GM12878 (cell line): Measurements from ENCODE around the gene KCNK4. TPM values are rescaled to one million over a fixed set of nuclear protein-coding genes. Genes with fewer than 3 reads are reported as not detected.

Experiments used
- DPF2 ChIP-seq: fragments of 450-650 bp; IDR thresholded peaks from 2 replicates; pipeline ENCODE4 v1.6.1; 2017; ENCODE audit warnings: mild to moderate bottlenecking
- EGR1 ChIP-seq, 2 experiments: IDR thresholded peaks; 1 replicate in 1 of 2; 2 replicates in 1 of 2; pipeline ENCODE4 v1.6.1; 2011 to 2012; ENCODE audit warnings: low read depth in 2 of 2, low read length in 2 of 2, borderline replicate concordance in 1 of 2, mild to moderate bottlenecking in 1 of 2, moderate library complexity in 1 of 2
- HDAC2 ChIP-seq: fragments of 200-600 bp; sonication (generic); IDR thresholded peaks from 2 replicates; pipeline ENCODE4 v1.6.1; 2017
- NFYB ChIP-seq: IDR thresholded peaks from 2 replicates; pipeline ENCODE4 v1.6.1; 2011; ENCODE audit warnings: low read depth, mild to moderate bottlenecking, low read length, improper control_type of control experiment, moderate library complexity; ENCODE audit not compliant: insufficient read depth
- RAD21 ChIP-seq: IDR thresholded peaks from 2 replicates; pipeline ENCODE4 v1.6.1; 2011; ENCODE audit warnings: mild to moderate bottlenecking, low read depth, low read length, moderate library complexity; ENCODE audit not compliant: insufficient read depth
- RCOR1 ChIP-seq: conservative IDR thresholded peaks from 2 replicates; pipeline ENCODE4 v1.6.1; 2012; ENCODE audit warnings: low read depth, low read length, improper control_type of control experiment
- SMAD5 ChIP-seq: IDR thresholded peaks from 2 replicates; pipeline ENCODE4 v1.6.1; 2016; ENCODE audit warnings: antibody characterized with exemption, low read depth
- ZSCAN29 ChIP-seq: fragments of 450-650 bp; IDR thresholded peaks from 2 replicates; pipeline ENCODE4 v1.6.1; 2017; ENCODE audit warnings: mild to moderate bottlenecking, moderate library complexity
- polyA plus RNA-seq, 11 experiments: library from polyadenylated mRNA; depleted of rRNA in 4 of 11; unstranded in 6 of 11; stranded (reverse) in 5 of 11; fragments of >200 nt; fragmentation: Nextera tagmentation in 4 of 11; fragmentation: Illumina TruSeq in 1 of 11; extraction: Ambion mirVana in 4 of 11; extraction: Trizol in 1 of 11; gene quantifications; 1 replicate in 1 of 11; 2 replicates in 10 of 11; pipeline versions ENCODE4 v1.2.1 to v1.2.3, GENCODE V29; 2011 to 2016; ENCODE audit warnings: inconsistent platforms in 2 of 11, missing spikeins in 2 of 11, low read depth in 1 of 11
- total RNA-seq, 4 experiments: library from RNA; depleted of rRNA in 3 of 4; stranded (reverse); fragments of >200 nt in 3 of 4; fragmentation: Illumina TruSeq in 1 of 4; extraction: Trizol in 1 of 4; gene quantifications; 2 replicates each; pipeline versions ENCODE4 v1.2.1 to v1.2.3, GENCODE V29; 2013 to 2021
- TF ChIP-seq, protein P1 (sequence below): IDR thresholded peaks from 2 replicates; pipeline ENCODE4 v1.6.1; 2011; ENCODE audit warnings: borderline replicate concordance, low read depth, mild to moderate bottlenecking, moderate library complexity, mixed read lengths, low read length; ENCODE audit not compliant: insufficient read depth; ENCODE audit errors: extremely low read length
- TF ChIP-seq, protein P2 (sequence below): fragments of 450-650 bp; IDR thresholded peaks from 2 replicates; pipeline ENCODE4 v1.6.1; 2014; ENCODE audit warnings: mild to moderate bottlenecking
- TF ChIP-seq, protein P3 (sequence below): IDR thresholded peaks from 2 replicates; pipeline ENCODE4 v1.6.1; 2011; ENCODE audit warnings: borderline replicate concordance, low read depth, mild to moderate bottlenecking, moderate library complexity, low read length; ENCODE audit not compliant: insufficient read depth, poor library complexity, severe bottlenecking
- TF ChIP-seq, protein P4 (sequence below): fragments of 450-650 bp; IDR thresholded peaks from 2 replicates; pipeline ENCODE4 v1.6.1; 2016; ENCODE audit warnings: mild to moderate bottlenecking
- TF ChIP-seq, protein P5 (sequence below): fragments of 450-650 bp; formaldehyde crosslinking; IDR thresholded peaks from 2 replicates; pipeline ENCODE4 v1.4.0; 2022; ENCODE audit warnings: mild to moderate bottlenecking, moderate library complexity
- TF ChIP-seq, protein P6 (sequence below), 3 experiments: IDR thresholded peaks in 2 of 3; conservative IDR thresholded peaks in 1 of 3; 2 replicates each; pipeline ENCODE4 v1.5.1; 2011; ENCODE audit warnings: low read depth in 3 of 3, low read length in 3 of 3, mild to moderate bottlenecking in 3 of 3, control low read depth in 2 of 3, moderate library complexity in 2 of 3, inconsistent platforms in 1 of 3, mixed read lengths in 1 of 3; ENCODE audit not compliant: control insufficient read depth in 2 of 3, insufficient read depth in 1 of 3; ENCODE audit errors: extremely low read depth in 1 of 3
- TF ChIP-seq, protein P7 (sequence below): IDR thresholded peaks from 2 replicates; pipeline ENCODE4 v1.6.1; 2011; ENCODE audit warnings: low read depth, low read length, improper control_type of control experiment, borderline replicate concordance

The KCNK4 gene
- total and polyA plus RNA-seq, 10 of the 15 experiments (the other 5 are each of a cell fraction or from before 2014, with no cell fraction given): 0.04 TPM; not detected in 9

DNA sequence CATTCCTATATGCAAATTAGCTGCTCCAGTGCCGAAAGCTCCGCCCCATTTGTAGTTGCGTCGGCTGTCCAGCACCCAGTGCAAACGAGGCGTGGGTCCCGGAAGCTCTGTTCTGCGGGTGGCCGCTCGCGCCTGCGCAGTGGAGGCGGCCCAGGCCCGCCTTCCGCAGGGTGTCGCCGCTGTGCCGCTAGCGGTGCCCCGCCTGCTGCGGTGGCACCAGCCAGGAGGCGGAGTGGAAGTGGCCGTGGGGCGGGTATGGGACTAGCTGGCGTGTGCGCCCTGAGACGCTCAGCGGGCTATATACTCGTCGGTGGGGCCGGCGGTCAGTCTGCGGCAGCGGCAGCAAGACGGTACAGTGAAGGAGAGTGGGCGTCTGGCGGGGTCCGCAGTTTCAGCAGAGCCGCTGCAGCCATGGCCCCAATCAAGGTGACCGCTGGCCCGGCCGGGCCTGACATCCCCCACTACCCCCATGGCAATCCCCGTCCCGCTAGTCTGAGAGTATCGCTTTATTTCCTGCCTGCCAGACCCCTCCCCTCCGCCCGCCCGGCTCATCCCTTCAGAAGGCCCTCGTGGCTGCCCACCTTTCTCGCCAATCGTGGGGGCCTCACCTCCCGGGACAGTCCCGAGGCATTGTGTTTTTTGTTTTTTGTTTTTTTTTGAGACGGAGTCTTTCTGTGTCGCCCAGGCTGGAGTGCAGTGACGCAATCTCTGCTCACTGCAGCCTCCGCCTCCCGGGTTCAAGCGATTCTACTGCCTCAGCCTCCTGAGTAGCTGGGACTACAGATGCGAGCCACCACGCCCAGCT lies 27.1 kb downstream of the KCNK4 start, which contains the start of gene PRDX5 (continued):
- TF ChIP-seq, protein P1, sequence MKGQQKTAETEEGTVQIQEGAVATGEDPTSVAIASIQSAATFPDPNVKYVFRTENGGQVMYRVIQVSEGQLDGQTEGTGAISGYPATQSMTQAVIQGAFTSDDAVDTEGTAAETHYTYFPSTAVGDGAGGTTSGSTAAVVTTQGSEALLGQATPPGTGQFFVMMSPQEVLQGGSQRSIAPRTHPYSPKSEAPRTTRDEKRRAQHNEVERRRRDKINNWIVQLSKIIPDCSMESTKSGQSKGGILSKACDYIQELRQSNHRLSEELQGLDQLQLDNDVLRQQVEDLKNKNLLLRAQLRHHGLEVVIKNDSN: no peak
- peak; percentile 77; the same call in 1 of the 2 replicates for TF ChIP-seq DPF2
- no peak for TF ChIP-seq EGR1 (IDR thresholded peaks at IDR 0.05; ENCODE audit: borderline replicate concordance in 1 of 2, low read depth in 2 of 2, low read length in 2 of 2)
- TF ChIP-seq, protein P2, sequence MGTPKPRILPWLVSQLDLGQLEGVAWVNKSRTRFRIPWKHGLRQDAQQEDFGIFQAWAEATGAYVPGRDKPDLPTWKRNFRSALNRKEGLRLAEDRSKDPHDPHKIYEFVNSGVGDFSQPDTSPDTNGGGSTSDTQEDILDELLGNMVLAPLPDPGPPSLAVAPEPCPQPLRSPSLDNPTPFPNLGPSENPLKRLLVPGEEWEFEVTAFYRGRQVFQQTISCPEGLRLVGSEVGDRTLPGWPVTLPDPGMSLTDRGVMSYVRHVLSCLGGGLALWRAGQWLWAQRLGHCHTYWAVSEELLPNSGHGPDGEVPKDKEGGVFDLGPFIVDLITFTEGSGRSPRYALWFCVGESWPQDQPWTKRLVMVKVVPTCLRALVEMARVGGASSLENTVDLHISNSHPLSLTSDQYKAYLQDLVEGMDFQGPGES: peak; percentile 26; the same call in 1 of the 2 replicates
- TF ChIP-seq, protein P3, sequence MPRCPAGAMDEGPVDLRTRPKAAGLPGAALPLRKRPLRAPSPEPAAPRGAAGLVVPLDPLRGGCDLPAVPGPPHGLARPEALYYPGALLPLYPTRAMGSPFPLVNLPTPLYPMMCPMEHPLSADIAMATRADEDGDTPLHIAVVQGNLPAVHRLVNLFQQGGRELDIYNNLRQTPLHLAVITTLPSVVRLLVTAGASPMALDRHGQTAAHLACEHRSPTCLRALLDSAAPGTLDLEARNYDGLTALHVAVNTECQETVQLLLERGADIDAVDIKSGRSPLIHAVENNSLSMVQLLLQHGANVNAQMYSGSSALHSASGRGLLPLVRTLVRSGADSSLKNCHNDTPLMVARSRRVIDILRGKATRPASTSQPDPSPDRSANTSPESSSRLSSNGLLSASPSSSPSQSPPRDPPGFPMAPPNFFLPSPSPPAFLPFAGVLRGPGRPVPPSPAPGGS: peak; percentile 37
- TF ChIP-seq RCOR1: no peak
- TF ChIP-seq, protein P4, sequence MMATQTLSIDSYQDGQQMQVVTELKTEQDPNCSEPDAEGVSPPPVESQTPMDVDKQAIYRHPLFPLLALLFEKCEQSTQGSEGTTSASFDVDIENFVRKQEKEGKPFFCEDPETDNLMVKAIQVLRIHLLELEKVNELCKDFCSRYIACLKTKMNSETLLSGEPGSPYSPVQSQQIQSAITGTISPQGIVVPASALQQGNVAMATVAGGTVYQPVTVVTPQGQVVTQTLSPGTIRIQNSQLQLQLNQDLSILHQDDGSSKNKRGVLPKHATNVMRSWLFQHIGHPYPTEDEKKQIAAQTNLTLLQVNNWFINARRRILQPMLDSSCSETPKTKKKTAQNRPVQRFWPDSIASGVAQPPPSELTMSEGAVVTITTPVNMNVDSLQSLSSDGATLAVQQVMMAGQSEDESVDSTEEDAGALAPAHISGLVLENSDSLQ: no peak; the same call in 1 of the 2 replicates
- TF ChIP-seq, protein P5, sequence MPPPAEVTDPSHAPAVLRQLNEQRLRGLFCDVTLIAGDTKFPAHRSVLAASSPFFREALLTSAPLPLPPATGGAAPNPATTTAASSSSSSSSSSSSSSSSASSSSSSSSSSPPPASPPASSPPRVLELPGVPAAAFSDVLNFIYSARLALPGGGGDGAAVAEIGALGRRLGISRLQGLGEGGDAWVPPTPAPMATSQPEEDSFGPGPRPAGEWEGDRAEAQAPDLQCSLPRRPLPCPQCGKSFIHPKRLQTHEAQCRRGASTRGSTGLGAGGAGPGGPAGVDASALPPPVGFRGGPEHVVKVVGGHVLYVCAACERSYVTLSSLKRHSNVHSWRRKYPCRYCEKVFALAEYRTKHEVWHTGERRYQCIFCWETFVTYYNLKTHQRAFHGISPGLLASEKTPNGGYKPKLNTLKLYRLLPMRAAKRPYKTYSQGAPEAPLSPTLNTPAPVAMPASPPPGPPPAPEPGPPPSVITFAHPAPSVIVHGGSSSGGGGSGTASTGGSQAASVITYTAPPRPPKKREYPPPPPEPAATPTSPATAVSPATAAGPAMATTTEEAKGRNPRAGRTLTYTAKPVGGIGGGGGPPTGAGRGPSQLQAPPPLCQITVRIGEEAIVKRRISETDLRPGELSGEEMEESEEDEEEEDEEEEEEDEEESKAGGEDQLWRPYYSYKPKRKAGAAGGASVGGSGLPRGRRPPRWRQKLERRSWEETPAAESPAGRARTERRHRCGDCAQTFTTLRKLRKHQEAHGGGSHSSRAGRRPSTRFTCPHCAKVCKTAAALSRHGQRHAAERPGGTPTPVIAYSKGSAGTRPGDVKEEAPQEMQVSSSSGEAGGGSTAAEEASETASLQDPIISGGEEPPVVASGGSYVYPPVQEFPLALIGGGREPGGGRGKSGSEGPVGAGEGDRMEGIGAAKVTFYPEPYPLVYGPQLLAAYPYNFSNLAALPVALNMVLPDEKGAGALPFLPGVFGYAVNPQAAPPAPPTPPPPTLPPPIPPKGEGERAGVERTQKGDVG (CRISPR knock-in tag): no peak
- no peak for TF ChIP-seq ZSCAN29
- TF ChIP-seq RAD21: peak; percentile 56; the same call in 1 of the 2 replicates
- TF ChIP-seq, protein P6, sequence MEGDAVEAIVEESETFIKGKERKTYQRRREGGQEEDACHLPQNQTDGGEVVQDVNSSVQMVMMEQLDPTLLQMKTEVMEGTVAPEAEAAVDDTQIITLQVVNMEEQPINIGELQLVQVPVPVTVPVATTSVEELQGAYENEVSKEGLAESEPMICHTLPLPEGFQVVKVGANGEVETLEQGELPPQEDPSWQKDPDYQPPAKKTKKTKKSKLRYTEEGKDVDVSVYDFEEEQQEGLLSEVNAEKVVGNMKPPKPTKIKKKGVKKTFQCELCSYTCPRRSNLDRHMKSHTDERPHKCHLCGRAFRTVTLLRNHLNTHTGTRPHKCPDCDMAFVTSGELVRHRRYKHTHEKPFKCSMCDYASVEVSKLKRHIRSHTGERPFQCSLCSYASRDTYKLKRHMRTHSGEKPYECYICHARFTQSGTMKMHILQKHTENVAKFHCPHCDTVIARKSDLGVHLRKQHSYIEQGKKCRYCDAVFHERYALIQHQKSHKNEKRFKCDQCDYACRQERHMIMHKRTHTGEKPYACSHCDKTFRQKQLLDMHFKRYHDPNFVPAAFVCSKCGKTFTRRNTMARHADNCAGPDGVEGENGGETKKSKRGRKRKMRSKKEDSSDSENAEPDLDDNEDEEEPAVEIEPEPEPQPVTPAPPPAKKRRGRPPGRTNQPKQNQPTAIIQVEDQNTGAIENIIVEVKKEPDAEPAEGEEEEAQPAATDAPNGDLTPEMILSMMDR (IDR thresholded peaks at IDR 0.05 in 2 of 3, conservative IDR thresholded peaks at IDR 0.05 in 1 of 3; ENCODE audit: control insufficient read depth in 2 of 3, extremely low read depth in 1 of 3, insufficient read depth in 1 of 3, low read depth in 3 of 3, low read length in 3 of 3): peak; percentile 41 to 91 (median 41); a peak in 5 of 6 replicates
- no peak for TF ChIP-seq NFYB
- TF ChIP-seq, protein P7, sequence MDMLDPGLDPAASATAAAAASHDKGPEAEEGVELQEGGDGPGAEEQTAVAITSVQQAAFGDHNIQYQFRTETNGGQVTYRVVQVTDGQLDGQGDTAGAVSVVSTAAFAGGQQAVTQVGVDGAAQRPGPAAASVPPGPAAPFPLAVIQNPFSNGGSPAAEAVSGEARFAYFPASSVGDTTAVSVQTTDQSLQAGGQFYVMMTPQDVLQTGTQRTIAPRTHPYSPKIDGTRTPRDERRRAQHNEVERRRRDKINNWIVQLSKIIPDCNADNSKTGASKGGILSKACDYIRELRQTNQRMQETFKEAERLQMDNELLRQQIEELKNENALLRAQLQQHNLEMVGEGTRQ: no peak
- TF ChIP-seq HDAC2: no peak
- peak; percentile 48; the same call in 1 of the 2 replicates for TF ChIP-seq SMAD5
